ENCODE measurements around the gene RRBP1. TPM values are rescaled to one million over a fixed set of nuclear protein-coding genes. Genes with fewer than 3 reads are reported as not detected.

Gene RRBP1
- total and polyA plus RNA-seq, 4 donors, result 75.4 to 202 (median 130) TPM

- TF ChIP-seq REST (IDR thresholded peaks at IDR 0.05) (no peak), YY1 (IDR thresholded peaks at IDR 0.05) (no peak), GABPA (IDR thresholded peaks at IDR 0.05 in 1 of 2, conservative IDR thresholded peaks at IDR 0.05 in 1 of 2) (no peak)
Measured at GRCh38 chr20:17669306-17669931, 12.6 kb downstream of the RRBP1 start (continued).

DNA sequence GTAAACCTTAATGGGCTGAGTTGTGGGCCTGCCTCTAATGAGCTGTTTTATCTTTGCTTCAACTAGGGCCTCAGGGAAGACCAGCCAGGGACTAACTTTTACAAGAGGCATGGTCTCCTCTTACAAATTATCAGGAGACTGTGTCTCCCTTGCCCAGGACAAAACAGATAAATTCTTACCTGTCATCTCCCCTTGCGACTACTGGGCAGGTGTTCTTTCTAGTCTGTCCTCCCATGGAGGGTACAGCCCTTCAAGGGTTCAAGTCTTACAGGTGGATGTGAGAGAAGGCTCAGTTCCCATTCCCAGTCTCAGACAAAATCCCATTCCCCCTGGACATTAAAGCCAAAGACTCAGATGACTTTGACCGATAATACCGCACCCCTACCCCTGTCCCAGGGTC is 13.6 kb downstream of the RRBP1 start:
- H3K9ac ChIP-seq (ENCODE audit: low read depth in 1 of 2, low read length in 2 of 2), result no peak overlapping the region
- peaks cover 0 to 32% (median 18%) of the 10 kb centered on the region in 4 donors for H3K36me3 ChIP-seq (ENCODE audit: control insufficient read depth in 4 of 4, insufficient read depth in 3 of 4, low read depth in 1 of 4, low read length in 3 of 4)
- TF ChIP-seq GABPA (IDR thresholded peaks at IDR 0.05 in 1 of 2, conservative IDR thresholded peaks at IDR 0.05 in 1 of 2) (no peak), FOXA1 (IDR thresholded peaks at IDR 0.05) (no peak), TAF1 (conservative IDR thresholded peaks at IDR 0.05) (no peak), HNF4A (conservative IDR thresholded peaks at IDR 0.05) (no peak)
- TF ChIP-seq, protein P1, sequence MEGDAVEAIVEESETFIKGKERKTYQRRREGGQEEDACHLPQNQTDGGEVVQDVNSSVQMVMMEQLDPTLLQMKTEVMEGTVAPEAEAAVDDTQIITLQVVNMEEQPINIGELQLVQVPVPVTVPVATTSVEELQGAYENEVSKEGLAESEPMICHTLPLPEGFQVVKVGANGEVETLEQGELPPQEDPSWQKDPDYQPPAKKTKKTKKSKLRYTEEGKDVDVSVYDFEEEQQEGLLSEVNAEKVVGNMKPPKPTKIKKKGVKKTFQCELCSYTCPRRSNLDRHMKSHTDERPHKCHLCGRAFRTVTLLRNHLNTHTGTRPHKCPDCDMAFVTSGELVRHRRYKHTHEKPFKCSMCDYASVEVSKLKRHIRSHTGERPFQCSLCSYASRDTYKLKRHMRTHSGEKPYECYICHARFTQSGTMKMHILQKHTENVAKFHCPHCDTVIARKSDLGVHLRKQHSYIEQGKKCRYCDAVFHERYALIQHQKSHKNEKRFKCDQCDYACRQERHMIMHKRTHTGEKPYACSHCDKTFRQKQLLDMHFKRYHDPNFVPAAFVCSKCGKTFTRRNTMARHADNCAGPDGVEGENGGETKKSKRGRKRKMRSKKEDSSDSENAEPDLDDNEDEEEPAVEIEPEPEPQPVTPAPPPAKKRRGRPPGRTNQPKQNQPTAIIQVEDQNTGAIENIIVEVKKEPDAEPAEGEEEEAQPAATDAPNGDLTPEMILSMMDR (IDR thresholded peaks at IDR 0.05; ENCODE audit: low read depth, low read length, missing input control), result no peak
- TF ChIP-seq, protein P2, sequence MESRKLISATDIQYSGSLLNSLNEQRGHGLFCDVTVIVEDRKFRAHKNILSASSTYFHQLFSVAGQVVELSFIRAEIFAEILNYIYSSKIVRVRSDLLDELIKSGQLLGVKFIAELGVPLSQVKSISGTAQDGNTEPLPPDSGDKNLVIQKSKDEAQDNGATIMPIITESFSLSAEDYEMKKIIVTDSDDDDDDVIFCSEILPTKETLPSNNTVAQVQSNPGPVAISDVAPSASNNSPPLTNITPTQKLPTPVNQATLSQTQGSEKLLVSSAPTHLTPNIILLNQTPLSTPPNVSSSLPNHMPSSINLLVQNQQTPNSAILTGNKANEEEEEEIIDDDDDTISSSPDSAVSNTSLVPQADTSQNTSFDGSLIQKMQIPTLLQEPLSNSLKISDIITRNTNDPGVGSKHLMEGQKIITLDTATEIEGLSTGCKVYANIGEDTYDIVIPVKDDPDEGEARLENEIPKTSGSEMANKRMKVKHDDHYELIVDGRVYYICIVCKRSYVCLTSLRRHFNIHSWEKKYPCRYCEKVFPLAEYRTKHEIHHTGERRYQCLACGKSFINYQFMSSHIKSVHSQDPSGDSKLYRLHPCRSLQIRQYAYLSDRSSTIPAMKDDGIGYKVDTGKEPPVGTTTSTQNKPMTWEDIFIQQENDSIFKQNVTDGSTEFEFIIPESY (IDR thresholded peaks at IDR 0.05), result no peak
- H3K27ac ChIP-seq (ENCODE audit: low read depth in 1 of 2, low read length in 2 of 2), result no peak overlapping the region
- H3K27me3 ChIP-seq (ENCODE audit: control insufficient read depth in 4 of 4, insufficient read depth in 4 of 4, low read length in 3 of 4), result no peaks in the 10 kb centered on the region
- no peak overlapping the region for H3K4me3 ChIP-seq (ENCODE audit: low read depth in 1 of 3, low read length in 3 of 3)
- peaks cover 7 to 35% (median 24%) of the 10 kb centered on the region in 4 donors for H3K4me1 ChIP-seq (ENCODE audit: control insufficient read depth in 4 of 4, insufficient read depth in 4 of 4, low read length in 3 of 4)
- no peak for DNase-seq (ENCODE audit: low spot score)
- no peaks in the 10 kb centered on the region for H3K9me3 ChIP-seq (ENCODE audit: control insufficient read depth in 4 of 4, low read length in 3 of 4)
- 93% methylated on average over 3 of the region's 3 CpGs for WGBS

DNA sequence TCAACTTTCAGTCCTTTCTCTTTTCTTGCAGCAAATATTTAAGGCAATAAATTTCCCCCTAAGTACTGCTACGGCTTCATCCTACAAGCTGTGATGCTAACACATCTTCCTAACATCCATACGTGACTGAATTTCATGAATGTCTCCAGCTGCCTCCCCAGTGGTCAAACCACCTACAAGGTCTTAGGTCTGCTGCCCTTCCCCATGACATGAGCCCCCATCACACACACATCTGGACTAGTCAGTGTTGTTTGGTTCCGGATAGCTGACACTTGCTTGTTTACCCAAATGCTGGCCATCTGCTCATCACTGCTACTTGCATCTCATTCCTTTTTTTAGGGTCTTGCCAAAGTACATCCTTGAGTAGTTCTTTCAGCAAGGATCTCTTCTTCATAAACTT is 14.6 kb downstream of the RRBP1 start:
- Histone ChIP-seq H3K27me3 (ENCODE audit: control insufficient read depth in 4 of 4, insufficient read depth in 4 of 4, low read length in 3 of 4) (no peaks in the 10 kb centered on the region), H3K4me1 (ENCODE audit: control insufficient read depth in 4 of 4, insufficient read depth in 4 of 4, low read length in 3 of 4) (peaks cover 14 to 37% (median 34%) of the 10 kb centered on the region in 4 donors), H3K36me3 (ENCODE audit: control insufficient read depth in 4 of 4, insufficient read depth in 3 of 4, low read depth in 1 of 4, low read length in 3 of 4) (peaks cover 0 to 27% (median 16%) of the 10 kb centered on the region in 4 donors), H3K27ac (ENCODE audit: low read depth in 1 of 2, low read length in 2 of 2) (no peak overlapping the region), H3K9ac (ENCODE audit: low read depth in 1 of 2, low read length in 2 of 2) (no peak overlapping the region), H3K9me3 (ENCODE audit: control insufficient read depth in 4 of 4, low read length in 3 of 4) (no peaks in the 10 kb centered on the region), H3K4me3 (ENCODE audit: low read depth in 1 of 3, low read length in 3 of 3) (no peak overlapping the region)
- DNase-seq (ENCODE audit: low spot score), result no peak
- WGBS, result 88% methylated on average over 3 of the region's 3 CpGs
- TF ChIP-seq SP1 (IDR thresholded peaks at IDR 0.05), result no peak
- no peak for TF ChIP-seq RAD21 (IDR thresholded peaks at IDR 0.05)
- TF ChIP-seq FOXA1 (IDR thresholded peaks at IDR 0.05), result no peak
- no peak for TF ChIP-seq YY1 (IDR thresholded peaks at IDR 0.05)
- no peak for TF ChIP-seq HNF4G (IDR thresholded peaks at IDR 0.05)
- TF ChIP-seq, protein P1 (IDR thresholded peaks at IDR 0.05; ENCODE audit: low read depth, low read length, missing input control), result no peak
- TF ChIP-seq TAF1 (conservative IDR thresholded peaks at IDR 0.05), result no peak
- no peak for TF ChIP-seq JUND (IDR thresholded peaks at IDR 0.05)
- TF ChIP-seq FOXA2 (IDR thresholded peaks at IDR 0.05), result no peak
- no peak for TF ChIP-seq REST (IDR thresholded peaks at IDR 0.05)
- TF ChIP-seq HNF4A (conservative IDR thresholded peaks at IDR 0.05), result no peak
- no peak for TF ChIP-seq EGR1 (IDR thresholded peaks at IDR 0.05; ENCODE audit: low read depth in 2 of 2)
- TF ChIP-seq NR2F2 (IDR thresholded peaks at IDR 0.05), result no peak
- TF ChIP-seq RXRA (IDR thresholded peaks at IDR 0.05), result no peak
